Measurements from ENCODE around the gene HOXD10.

HOXD10 gene

DNA sequence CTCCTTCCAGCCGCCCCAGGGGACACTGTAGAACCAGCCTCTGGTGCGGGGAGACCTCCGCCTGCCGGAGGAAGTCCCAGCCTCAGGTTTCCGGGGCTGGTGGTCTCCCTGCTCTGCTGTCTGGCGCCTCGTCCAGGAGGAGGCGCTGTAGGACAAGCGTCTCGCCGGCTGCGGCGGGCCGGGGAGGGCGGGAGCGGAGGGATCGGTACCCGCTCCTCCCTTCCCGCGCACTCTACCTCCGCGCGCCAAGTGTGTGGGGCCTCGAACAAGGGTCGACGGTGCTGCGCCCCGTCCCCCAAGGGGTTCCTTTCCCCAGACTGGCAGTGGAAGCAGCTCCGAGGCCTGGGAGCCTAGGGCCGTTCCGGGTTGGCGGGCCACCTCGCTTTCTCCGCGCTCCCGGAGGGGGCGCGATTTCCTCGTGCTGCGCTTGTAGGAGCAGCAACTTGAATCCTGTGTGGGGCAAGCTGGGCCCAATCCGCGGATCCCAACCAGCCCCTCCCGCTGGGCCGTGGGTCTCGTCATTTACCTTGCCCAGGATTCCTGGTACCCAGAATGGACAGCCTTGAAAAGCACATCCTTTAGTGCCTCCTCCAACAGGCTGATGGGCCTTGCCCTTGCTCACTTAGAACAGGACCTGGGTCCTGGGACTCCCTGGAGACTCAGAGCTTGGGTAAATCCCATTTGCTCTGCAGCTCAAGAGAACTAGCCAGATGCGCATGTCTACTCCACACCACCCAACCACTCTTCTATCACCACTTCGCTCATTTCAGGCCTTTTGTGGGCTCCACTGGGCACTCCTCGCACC, 24.1 kb downstream of the HOXD10 start:
- H3K36me3 ChIP-seq (replicated peaks; ENCODE audit: low read depth, low read length): no peaks in the 10 kb centered on the region
- H3K79me2 ChIP-seq (ENCODE audit: low read length): no peaks in the 10 kb centered on the region
- no peaks in the 10 kb centered on the region for H4K20me1 ChIP-seq (ENCODE audit: insufficient read depth, low read length)
- TF ChIP-seq, protein P1, sequence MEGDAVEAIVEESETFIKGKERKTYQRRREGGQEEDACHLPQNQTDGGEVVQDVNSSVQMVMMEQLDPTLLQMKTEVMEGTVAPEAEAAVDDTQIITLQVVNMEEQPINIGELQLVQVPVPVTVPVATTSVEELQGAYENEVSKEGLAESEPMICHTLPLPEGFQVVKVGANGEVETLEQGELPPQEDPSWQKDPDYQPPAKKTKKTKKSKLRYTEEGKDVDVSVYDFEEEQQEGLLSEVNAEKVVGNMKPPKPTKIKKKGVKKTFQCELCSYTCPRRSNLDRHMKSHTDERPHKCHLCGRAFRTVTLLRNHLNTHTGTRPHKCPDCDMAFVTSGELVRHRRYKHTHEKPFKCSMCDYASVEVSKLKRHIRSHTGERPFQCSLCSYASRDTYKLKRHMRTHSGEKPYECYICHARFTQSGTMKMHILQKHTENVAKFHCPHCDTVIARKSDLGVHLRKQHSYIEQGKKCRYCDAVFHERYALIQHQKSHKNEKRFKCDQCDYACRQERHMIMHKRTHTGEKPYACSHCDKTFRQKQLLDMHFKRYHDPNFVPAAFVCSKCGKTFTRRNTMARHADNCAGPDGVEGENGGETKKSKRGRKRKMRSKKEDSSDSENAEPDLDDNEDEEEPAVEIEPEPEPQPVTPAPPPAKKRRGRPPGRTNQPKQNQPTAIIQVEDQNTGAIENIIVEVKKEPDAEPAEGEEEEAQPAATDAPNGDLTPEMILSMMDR (IDR thresholded peaks at IDR 0.05; ENCODE audit: low read depth, low read length): peak; percentile 87
- TF ChIP-seq EZH2phosphoT487 (IDR thresholded peaks at IDR 0.05; ENCODE audit: low read depth): no peak
- H3K4me3 ChIP-seq (ENCODE audit: low read length): peak overlapping the region; percentile 75
- H3K27ac ChIP-seq (ENCODE audit: low read length): no peak overlapping the region
- H3K27me3 ChIP-seq (ENCODE audit: low read depth, low read length): no peaks in the 10 kb centered on the region
- H3K9ac ChIP-seq (ENCODE audit: low read length): peak overlapping the region; percentile 60
- H2AFZ ChIP-seq (ENCODE audit: low read depth, low read length): peak overlapping the region; percentile 64
- no peaks in the 10 kb centered on the region for H3K9me3 ChIP-seq (ENCODE audit: insufficient read depth, low read length)
- peak overlapping the region; percentile 75 for H3K4me2 ChIP-seq (ENCODE audit: low read length)
- H3K4me1 ChIP-seq (ENCODE audit: low read length): 0 out of 2 replicates have a peak, but pooled peaks cover 5% of the 10 kb centered on the region

DNA sequence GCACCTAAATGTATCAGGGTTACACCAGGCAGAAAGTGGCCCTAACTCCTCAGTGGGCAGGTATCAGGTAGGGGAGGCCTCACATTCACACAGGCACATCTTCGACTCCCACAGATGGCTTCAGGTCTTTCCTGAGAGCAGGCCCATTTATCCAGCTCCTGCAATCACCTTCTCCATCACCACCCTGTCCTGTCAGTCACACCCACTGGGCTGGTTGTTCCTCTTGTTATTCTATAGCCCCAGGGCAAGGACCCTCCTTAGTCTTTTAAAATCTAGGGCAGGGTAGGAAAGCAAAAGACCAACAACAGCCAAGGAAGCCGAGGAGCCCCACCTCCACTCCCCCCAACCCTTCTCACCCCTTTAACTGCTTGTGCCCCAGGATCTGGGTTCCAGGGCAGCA, 25.7 kb downstream of the HOXD10 start:
- Histone ChIP-seq H3K79me2 (ENCODE audit: low read length) (no peaks in the 10 kb centered on the region), H4K20me1 (ENCODE audit: insufficient read depth, low read length) (no peaks in the 10 kb centered on the region), H3K4me2 (ENCODE audit: low read length) (no peak overlapping the region), H3K9me3 (ENCODE audit: insufficient read depth, low read length) (no peaks in the 10 kb centered on the region), H2AFZ (ENCODE audit: low read depth, low read length) (peak overlapping the region; percentile 31; the same call in 1 of the 2 replicates), H3K4me3 (ENCODE audit: low read length) (no peak overlapping the region), H3K27me3 (ENCODE audit: low read depth, low read length) (peaks cover 3% of the 10 kb centered on the region; the same call in 1 of the 2 replicates), H3K27ac (ENCODE audit: low read length) (no peak overlapping the region), H3K4me1 (ENCODE audit: low read length) (0 out of 2 replicates have a peak, but pooled peaks cover 5% of the 10 kb centered on the region), H3K9ac (ENCODE audit: low read length) (no peak overlapping the region), H3K36me3 (replicated peaks; ENCODE audit: low read depth, low read length) (no peaks in the 10 kb centered on the region)
- TF ChIP-seq, protein P1 (IDR thresholded peaks at IDR 0.05; ENCODE audit: low read depth, low read length): no peak
- no peak for TF ChIP-seq EZH2phosphoT487 (IDR thresholded peaks at IDR 0.05; ENCODE audit: low read depth)

DNA sequence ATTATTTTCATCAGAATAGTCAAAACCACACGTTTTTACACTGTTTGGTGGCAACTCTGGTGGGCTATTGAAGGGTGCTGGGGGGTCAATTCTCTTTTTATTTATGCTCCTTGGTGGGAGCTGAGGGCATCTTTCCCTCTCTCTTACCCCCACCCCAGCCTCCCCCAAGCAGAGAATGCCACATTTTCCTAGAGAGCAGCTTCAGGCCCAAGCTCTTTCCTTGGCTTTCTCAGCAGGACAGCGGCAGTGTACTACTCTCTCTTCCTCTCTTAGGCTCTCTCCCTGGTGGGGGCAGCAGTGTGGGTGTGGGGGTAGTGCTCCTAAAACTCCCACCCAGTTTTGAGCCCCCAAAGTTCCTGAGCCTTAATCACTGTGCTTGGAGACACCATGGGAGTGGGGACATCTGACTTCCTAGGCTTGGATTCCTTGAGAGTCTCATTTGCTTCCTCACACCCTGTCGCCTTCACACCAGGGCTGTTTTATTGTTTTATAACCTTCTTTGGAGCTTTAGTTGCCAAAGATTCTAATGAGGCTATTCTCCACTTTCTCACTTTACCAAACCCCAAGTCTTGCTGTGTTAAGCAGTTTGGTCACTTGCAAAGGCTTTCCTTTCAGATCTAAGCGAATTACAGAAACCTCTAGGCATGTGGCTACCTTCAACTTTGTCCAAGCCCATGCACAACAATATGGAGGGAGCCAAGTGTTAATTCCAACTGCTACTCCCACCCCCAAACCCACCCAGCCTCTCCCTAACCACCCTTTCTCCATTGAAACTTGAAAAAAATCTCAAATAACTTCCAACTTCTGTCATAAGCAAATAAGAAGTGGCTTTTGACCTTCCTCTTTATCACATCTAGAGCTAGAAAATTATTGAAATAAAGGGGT, 28.7 kb downstream of the HOXD10 start:
- no peak overlapping the region for H3K4me3 ChIP-seq (ENCODE audit: low read length)
- no peak for TF ChIP-seq EZH2phosphoT487 (IDR thresholded peaks at IDR 0.05; ENCODE audit: low read depth)
- TF ChIP-seq, protein P1 (IDR thresholded peaks at IDR 0.05; ENCODE audit: low read depth, low read length): no peak
- H3K4me2 ChIP-seq (ENCODE audit: low read length): no peak overlapping the region
- H4K20me1 ChIP-seq (ENCODE audit: insufficient read depth, low read length): no peaks in the 10 kb centered on the region
- H2AFZ ChIP-seq (ENCODE audit: low read depth, low read length): no peak overlapping the region
- H3K79me2 ChIP-seq (ENCODE audit: low read length): no peaks in the 10 kb centered on the region
- H3K27me3 ChIP-seq (ENCODE audit: low read depth, low read length): peaks cover 3% of the 10 kb centered on the region; the same call in 1 of the 2 replicates
- H3K27ac ChIP-seq (ENCODE audit: low read length): no peak overlapping the region
- H3K9ac ChIP-seq (ENCODE audit: low read length): no peak overlapping the region
- H3K9me3 ChIP-seq (ENCODE audit: insufficient read depth, low read length): no peaks in the 10 kb centered on the region
- no peaks in the 10 kb centered on the region for H3K36me3 ChIP-seq (replicated peaks; ENCODE audit: low read depth, low read length)
- H3K4me1 ChIP-seq (ENCODE audit: low read length): 0 out of 2 replicates have a peak, but pooled peaks cover 5% of the 10 kb centered on the region

DNA sequence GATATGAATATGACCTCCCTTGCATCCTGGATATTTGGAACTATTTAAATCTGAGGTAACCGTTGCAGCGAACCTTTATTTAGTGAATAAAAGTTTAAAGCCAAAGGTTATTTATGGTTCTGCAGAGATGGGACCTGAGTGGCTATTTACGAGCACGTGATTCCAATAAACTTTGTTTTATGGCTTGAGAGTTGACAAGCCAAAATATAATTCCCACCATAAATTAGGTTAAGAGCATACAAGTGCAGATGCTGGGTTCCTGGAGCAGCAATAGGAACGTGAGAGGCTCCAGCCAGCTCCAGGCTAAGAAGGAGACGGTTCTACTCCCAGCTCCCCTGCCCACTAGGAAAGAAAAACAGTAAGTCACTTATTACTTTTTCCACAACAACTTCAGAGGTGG, 29.5 kb downstream of the HOXD10 start:
- H3K4me2 ChIP-seq (ENCODE audit: low read length): no peak overlapping the region
- no peaks in the 10 kb centered on the region for H3K4me1 ChIP-seq (ENCODE audit: low read length)
- H3K27me3 ChIP-seq (ENCODE audit: low read depth, low read length): peaks cover 3% of the 10 kb centered on the region; the same call in 1 of the 2 replicates
- H4K20me1 ChIP-seq (ENCODE audit: insufficient read depth, low read length): no peaks in the 10 kb centered on the region
- H3K36me3 ChIP-seq (replicated peaks; ENCODE audit: low read depth, low read length): no peaks in the 10 kb centered on the region
- H3K9ac ChIP-seq (ENCODE audit: low read length): no peak overlapping the region
- H3K27ac ChIP-seq (ENCODE audit: low read length): no peak overlapping the region
- H3K79me2 ChIP-seq (ENCODE audit: low read length): no peaks in the 10 kb centered on the region
- H2AFZ ChIP-seq (ENCODE audit: low read depth, low read length): no peak overlapping the region
- no peaks in the 10 kb centered on the region for H3K9me3 ChIP-seq (ENCODE audit: insufficient read depth, low read length)
- TF ChIP-seq, protein P1 (IDR thresholded peaks at IDR 0.05; ENCODE audit: low read depth, low read length): no peak
- no peak for TF ChIP-seq EZH2phosphoT487 (IDR thresholded peaks at IDR 0.05; ENCODE audit: low read depth)
- H3K4me3 ChIP-seq (ENCODE audit: low read length): no peak overlapping the region

Measured in OCI-LY3 (cell line).